ENCODE results near the gene CARS1. TPM values are rescaled to one million over a fixed set of nuclear protein-coding genes. Genes with fewer than 3 reads are reported as not detected.

The CARS1 gene
- total RNA-seq, 3 donors from 2014 or later: 40.9 to 61.0 (median 43.3) TPM

DNA sequence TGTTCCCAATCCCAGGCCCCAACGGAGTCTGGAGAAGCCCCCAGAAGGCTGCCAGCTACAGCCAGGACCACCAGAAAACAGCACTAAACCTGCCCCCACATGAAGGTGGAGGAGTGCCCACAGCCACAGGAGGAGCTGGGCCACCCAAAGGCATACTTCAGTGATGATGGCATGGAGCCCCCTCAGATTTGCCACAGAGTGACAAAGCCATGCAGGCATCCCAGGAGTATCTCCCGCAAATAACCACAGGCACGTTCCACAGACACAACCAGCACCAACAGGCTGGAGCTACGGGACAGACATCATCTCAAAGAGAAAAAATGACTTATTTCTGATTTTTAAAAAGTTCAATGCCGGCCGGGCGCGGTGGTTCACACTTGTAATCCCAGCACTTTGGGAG lies 10.6 kb downstream of the CARS1 start:
- intact Hi-C loops (cut with DNase I, micrococcal nuclease): no loop called here
- TF ChIP-seq, protein P1, sequence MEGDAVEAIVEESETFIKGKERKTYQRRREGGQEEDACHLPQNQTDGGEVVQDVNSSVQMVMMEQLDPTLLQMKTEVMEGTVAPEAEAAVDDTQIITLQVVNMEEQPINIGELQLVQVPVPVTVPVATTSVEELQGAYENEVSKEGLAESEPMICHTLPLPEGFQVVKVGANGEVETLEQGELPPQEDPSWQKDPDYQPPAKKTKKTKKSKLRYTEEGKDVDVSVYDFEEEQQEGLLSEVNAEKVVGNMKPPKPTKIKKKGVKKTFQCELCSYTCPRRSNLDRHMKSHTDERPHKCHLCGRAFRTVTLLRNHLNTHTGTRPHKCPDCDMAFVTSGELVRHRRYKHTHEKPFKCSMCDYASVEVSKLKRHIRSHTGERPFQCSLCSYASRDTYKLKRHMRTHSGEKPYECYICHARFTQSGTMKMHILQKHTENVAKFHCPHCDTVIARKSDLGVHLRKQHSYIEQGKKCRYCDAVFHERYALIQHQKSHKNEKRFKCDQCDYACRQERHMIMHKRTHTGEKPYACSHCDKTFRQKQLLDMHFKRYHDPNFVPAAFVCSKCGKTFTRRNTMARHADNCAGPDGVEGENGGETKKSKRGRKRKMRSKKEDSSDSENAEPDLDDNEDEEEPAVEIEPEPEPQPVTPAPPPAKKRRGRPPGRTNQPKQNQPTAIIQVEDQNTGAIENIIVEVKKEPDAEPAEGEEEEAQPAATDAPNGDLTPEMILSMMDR (IDR thresholded peaks at IDR 0.05): no peak
- ATAC-seq (no peak), DNase-seq (no peak)
- H3K4me1 ChIP-seq (ENCODE audit: low read depth): no peaks in the 10 kb centered on the region
- H3K36me3 ChIP-seq (ENCODE audit: low read depth): no peaks in the 10 kb centered on the region
- no peak overlapping the region for H3K4me3 ChIP-seq
- H3K9me3 ChIP-seq: no peaks in the 10 kb centered on the region

DNA sequence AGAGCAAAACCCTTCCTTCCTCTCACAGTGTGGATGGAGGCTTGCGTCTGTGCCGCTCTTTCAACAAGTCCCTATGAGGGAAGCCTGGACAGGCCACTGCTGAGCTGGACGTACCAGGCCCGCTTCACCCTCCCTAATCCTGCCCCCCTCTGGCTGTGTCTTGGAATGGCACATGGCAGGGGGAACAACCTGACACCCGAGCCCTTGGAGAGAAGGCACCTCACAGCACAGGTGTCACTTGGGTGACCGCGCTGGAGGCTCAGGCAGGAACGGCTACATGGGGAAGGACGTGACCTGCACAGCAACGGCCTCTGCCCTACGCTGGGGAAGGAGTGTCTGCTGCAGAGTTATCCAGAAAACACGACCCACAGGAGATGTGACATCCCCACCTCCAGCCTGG lies 11.0 kb downstream of the CARS1 start:
- H3K4me3 ChIP-seq: no peak overlapping the region
- ATAC-seq: no peak
- intact Hi-C loops (cut with DNase I, micrococcal nuclease): no loop called here
- TF ChIP-seq, protein P1 (IDR thresholded peaks at IDR 0.05): no peak
- DNase-seq: no peak
- H3K9me3 ChIP-seq: no peaks in the 10 kb centered on the region
- H3K4me1 ChIP-seq (ENCODE audit: low read depth): no peaks in the 10 kb centered on the region
- no peaks in the 10 kb centered on the region for H3K36me3 ChIP-seq (ENCODE audit: low read depth)

DNA sequence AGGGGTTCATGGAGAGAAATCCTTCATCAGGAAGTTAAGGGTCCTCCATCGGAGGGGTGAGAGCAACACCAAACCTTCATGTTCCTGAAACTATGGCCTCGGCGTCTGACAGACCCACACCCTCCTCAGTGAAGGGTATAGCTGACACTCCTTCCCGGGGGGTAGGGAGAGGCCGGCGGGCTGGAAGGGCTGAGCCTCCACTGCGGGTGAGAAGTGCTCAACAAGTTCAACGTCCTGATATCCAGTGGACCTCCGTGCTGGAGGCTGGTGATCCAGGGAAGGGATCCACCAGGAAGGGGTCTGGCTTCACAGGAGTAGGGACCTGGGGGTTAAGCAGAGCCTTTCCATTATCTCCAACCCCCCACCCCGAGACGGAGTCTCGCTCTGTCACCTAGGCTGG lies 12.3 kb downstream of the CARS1 start:
- ATAC-seq (no peak), DNase-seq (no peak)
- Histone ChIP-seq H3K4me3 (no peak overlapping the region), H3K4me1 (ENCODE audit: low read depth) (no peaks in the 10 kb centered on the region), H3K36me3 (ENCODE audit: low read depth) (no peaks in the 10 kb centered on the region), H3K9me3 (no peaks in the 10 kb centered on the region)
- TF ChIP-seq, protein P1 (IDR thresholded peaks at IDR 0.05): no peak
- intact Hi-C loops (cut with DNase I, micrococcal nuclease): no loop called here

DNA sequence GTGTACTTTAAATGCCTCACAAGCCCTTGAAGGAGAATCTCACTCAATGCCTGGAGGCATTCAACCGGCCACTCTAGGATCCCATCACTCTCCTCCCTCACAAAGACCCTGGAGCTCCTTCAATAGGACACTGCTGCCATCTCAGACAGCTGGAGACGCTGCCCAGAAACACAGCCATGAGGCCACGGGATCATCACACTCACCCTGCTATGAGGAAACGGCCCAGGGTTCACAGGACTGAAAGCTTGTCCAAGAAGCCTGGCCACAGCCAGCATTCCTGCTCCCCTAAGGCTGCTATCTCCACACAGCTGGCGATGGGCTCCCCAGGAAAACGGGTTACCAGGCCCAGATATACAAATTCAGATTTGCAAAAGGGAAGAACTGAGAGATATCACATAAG lies 13.2 kb downstream of the CARS1 start:
- ATAC-seq: no peak
- Histone ChIP-seq H3K4me3 (no peak overlapping the region), H3K4me1 (ENCODE audit: low read depth) (no peaks in the 10 kb centered on the region), H3K9me3 (no peaks in the 10 kb centered on the region), H3K36me3 (ENCODE audit: low read depth) (no peaks in the 10 kb centered on the region)
- intact Hi-C loops (cut with DNase I, micrococcal nuclease): no loop called here
- no peak for DNase-seq
- TF ChIP-seq, protein P1 (IDR thresholded peaks at IDR 0.05): no peak

DNA sequence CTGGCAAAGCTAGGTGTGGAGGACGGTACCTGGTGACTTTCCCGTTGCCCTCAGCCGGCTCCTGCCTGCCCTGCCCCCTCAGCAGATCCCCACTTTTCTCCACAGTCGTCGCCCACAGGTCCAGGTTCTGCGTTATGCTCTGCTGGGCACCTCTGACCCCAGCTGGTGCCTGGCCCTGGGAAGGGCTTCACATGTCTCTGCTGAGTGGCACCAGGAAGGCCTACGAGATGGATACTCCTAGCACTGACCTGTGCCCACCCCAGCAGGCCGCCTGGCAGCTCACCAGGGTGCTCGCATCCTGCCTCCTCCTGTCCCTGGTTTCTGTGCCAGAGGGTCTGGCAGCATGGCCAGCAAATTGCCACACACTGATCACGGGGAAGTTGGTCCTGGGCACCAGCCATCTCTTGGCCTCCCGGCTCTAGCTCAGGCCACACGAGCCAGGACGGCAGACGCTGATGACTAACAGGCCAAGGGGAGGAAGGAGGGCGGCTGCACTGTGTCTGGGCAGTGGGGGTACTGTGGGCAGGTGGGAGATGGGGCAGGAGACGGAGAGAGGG lies 13.8 kb downstream of the CARS1 start:
- DNase-seq: no peak
- intact Hi-C loops (cut with DNase I, micrococcal nuclease): no loop called here
- H3K9me3 ChIP-seq: no peaks in the 10 kb centered on the region
- no peaks in the 10 kb centered on the region for H3K4me1 ChIP-seq (ENCODE audit: low read depth)
- TF ChIP-seq, protein P1 (IDR thresholded peaks at IDR 0.05): no peak
- H3K36me3 ChIP-seq (ENCODE audit: low read depth): no peaks in the 10 kb centered on the region
- ATAC-seq: no peak
- no peak overlapping the region for H3K4me3 ChIP-seq

Data from mucosa of descending colon (tissue), 3 donors.